Karpas-422 (cell line): ENCODE measurements around the gene IL6ST. TPM values are rescaled to one million over a fixed set of nuclear protein-coding genes. Genes with fewer than 3 reads are reported as not detected.

Experiments used
- DNase-seq: peaks from one replicate; pipeline ENCODE4 v3.0.0-alpha.2; 2015
- H2AFZ ChIP-seq: fragments of 200-600 bp; sonication (generic); 2 replicates; pipeline ENCODE4 v1.6.1; 2014; ENCODE audit warnings: antibody characterized with exemption, low read length, mixed read lengths
- H3K27ac ChIP-seq: fragments of 200-600 bp; sonication (generic); 2 replicates; pipeline ENCODE4 v1.5.1; 2014; ENCODE audit warnings: mild to moderate bottlenecking, low read length, moderate library complexity
- H3K27me3 ChIP-seq: fragments of 200-600 bp; sonication (generic); 2 replicates; pipeline ENCODE4 v1.6.1; 2014; ENCODE audit warnings: low read length, mixed read lengths
- H3K36me3 ChIP-seq: fragments of 200-600 bp; sonication (generic); 2 replicates; pipeline ENCODE4 v1.6.1; 2014; ENCODE audit warnings: low read length, mixed read lengths; ENCODE audit not compliant: insufficient read depth
- H3K4me1 ChIP-seq: fragments of 200-600 bp; sonication (generic); 2 replicates; pipeline ENCODE4 v1.6.1; 2014; ENCODE audit warnings: mild to moderate bottlenecking, low read length, mixed read lengths
- H3K4me2 ChIP-seq: fragments of 200-600 bp; sonication (generic); 2 replicates; pipeline ENCODE4 v1.6.1; 2014; ENCODE audit warnings: low read length, low read depth, mild to moderate bottlenecking; ENCODE audit not compliant: poor library complexity, severe bottlenecking
- H3K4me3 ChIP-seq: fragments of 200-600 bp; sonication (generic); 2 replicates; pipeline ENCODE4 v1.5.1; 2014; ENCODE audit warnings: mild to moderate bottlenecking, antibody characterized with exemption, low read length, mixed read lengths
- H3K79me2 ChIP-seq: fragments of 200-600 bp; sonication (generic); 2 replicates; pipeline ENCODE4 v1.6.1; 2014; ENCODE audit warnings: mild to moderate bottlenecking, low read length, mixed read lengths
- H3K9ac ChIP-seq: fragments of 200-600 bp; sonication (generic); 2 replicates; pipeline ENCODE4 v1.6.0; 2014; ENCODE audit warnings: low read length
- H3K9me2 ChIP-seq: fragments of 200-600 bp; sonication (generic), shearing (Covaris generic); replicated peaks from 2 replicates; pipeline ENCODE4 v1.6.0; 2014; ENCODE audit warnings: mild to moderate bottlenecking, low read length, moderate library complexity; ENCODE audit not compliant: insufficient read depth
- H3K9me3 ChIP-seq: fragments of 300-700, 200-600 bp; sonication (generic); 2 replicates; pipeline ENCODE4 v1.6.1; 2014; ENCODE audit warnings: low read length, mixed read lengths
- H4K20me1 ChIP-seq: fragments of 200-600 bp; sonication (generic); 2 replicates; pipeline ENCODE4 v1.6.1; 2014; ENCODE audit warnings: mild to moderate bottlenecking, antibody characterized with exemption, low read length, low read depth; ENCODE audit not compliant: insufficient read depth
- total RNA-seq: library from RNA; depleted of rRNA; stranded (reverse); fragments of >200 nt; shearing (Covaris generic); gene quantifications from 2 replicates; pipeline ENCODE4 v1.2.3, GENCODE V29; 2014; ENCODE audit warnings: low replicate concordance

Gene IL6ST
- total RNA-seq, 1 experiment from 2014 or later = 1.5 TPM

GRCh38 chr5:55927861-55928655 lies 66.7 kb downstream of the IL6ST start:
- Histone ChIP-seq H3K9me2 (no peaks in the 10 kb centered on the region), H3K4me1 (no peaks in the 10 kb centered on the region), H3K27ac (no peak overlapping the region), H2AFZ (no peak overlapping the region), H4K20me1 (no peaks in the 10 kb centered on the region), H3K36me3 (no peaks in the 10 kb centered on the region), H3K27me3 (no peaks in the 10 kb centered on the region), H3K9ac (no peak overlapping the region), H3K79me2 (no peaks in the 10 kb centered on the region), H3K4me3 (no peak overlapping the region), H3K4me2 (no peak overlapping the region), H3K9me3 (no peaks in the 10 kb centered on the region)
- DNase-seq = peak; percentile 16

GRCh38 chr5:55926476-55926875 lies 68.3 kb downstream of the IL6ST start:
- no peak overlapping the region for H2AFZ ChIP-seq
- no peaks in the 10 kb centered on the region for H3K9me2 ChIP-seq
- no peak overlapping the region for H3K9ac ChIP-seq
- no peaks in the 10 kb centered on the region for H3K79me2 ChIP-seq
- H3K4me1 ChIP-seq = no peaks in the 10 kb centered on the region
- no peak overlapping the region for H3K27ac ChIP-seq
- no peak overlapping the region for H3K4me2 ChIP-seq
- no peaks in the 10 kb centered on the region for H4K20me1 ChIP-seq
- peak; percentile 33 for DNase-seq
- no peaks in the 10 kb centered on the region for H3K27me3 ChIP-seq
- no peaks in the 10 kb centered on the region for H3K9me3 ChIP-seq
- no peak overlapping the region for H3K4me3 ChIP-seq
- no peaks in the 10 kb centered on the region for H3K36me3 ChIP-seq

GRCh38 chr5:55925712-55926111 lies 69.1 kb downstream of the IL6ST start:
- Histone ChIP-seq H3K79me2 (no peaks in the 10 kb centered on the region), H4K20me1 (no peaks in the 10 kb centered on the region), H3K4me2 (no peak overlapping the region), H3K27me3 (no peaks in the 10 kb centered on the region), H3K9ac (no peak overlapping the region), H3K4me3 (no peak overlapping the region), H3K27ac (no peak overlapping the region), H2AFZ (no peak overlapping the region), H3K9me2 (no peaks in the 10 kb centered on the region), H3K36me3 (no peaks in the 10 kb centered on the region), H3K4me1 (no peaks in the 10 kb centered on the region), H3K9me3 (no peaks in the 10 kb centered on the region)
- DNase-seq = no peak

- no peak overlapping the region for H3K4me3 ChIP-seq
- H4K20me1 ChIP-seq = no peaks in the 10 kb centered on the region
- H3K27me3 ChIP-seq = no peaks in the 10 kb centered on the region
- no peak overlapping the region for H3K4me2 ChIP-seq
- H3K4me1 ChIP-seq = no peaks in the 10 kb centered on the region
- peak; percentile 6 for DNase-seq
- H3K27ac ChIP-seq = no peak overlapping the region
- H3K9me2 ChIP-seq = no peaks in the 10 kb centered on the region
- no peaks in the 10 kb centered on the region for H3K36me3 ChIP-seq
- H3K9me3 ChIP-seq = no peaks in the 10 kb centered on the region
- H3K9ac ChIP-seq = no peak overlapping the region
- H3K79me2 ChIP-seq = no peaks in the 10 kb centered on the region
- no peak overlapping the region for H2AFZ ChIP-seq
These were observed 69.6 kb downstream of the IL6ST start for GRCh38 chr5:55925181-55925580.

- DNase-seq = peak; percentile 2
- Histone ChIP-seq H3K79me2 (no peaks in the 10 kb centered on the region), H3K27ac (no peak overlapping the region), H3K4me3 (no peak overlapping the region), H2AFZ (no peak overlapping the region), H3K4me2 (no peak overlapping the region), H3K4me1 (no peaks in the 10 kb centered on the region), H3K9ac (no peak overlapping the region), H3K9me3 (no peaks in the 10 kb centered on the region), H3K27me3 (no peaks in the 10 kb centered on the region), H3K9me2 (no peaks in the 10 kb centered on the region), H3K36me3 (no peaks in the 10 kb centered on the region), H4K20me1 (no peaks in the 10 kb centered on the region)
These were observed 70.0 kb downstream of the IL6ST start for GRCh38 chr5:55924744-55925143.

- Histone ChIP-seq H3K4me2 (no peak overlapping the region), H3K36me3 (no peaks in the 10 kb centered on the region), H3K9me3 (no peaks in the 10 kb centered on the region), H3K79me2 (no peaks in the 10 kb centered on the region), H3K4me3 (no peak overlapping the region), H3K9me2 (no peaks in the 10 kb centered on the region), H4K20me1 (no peaks in the 10 kb centered on the region), H3K9ac (no peak overlapping the region), H3K27ac (no peak overlapping the region), H3K27me3 (no peaks in the 10 kb centered on the region), H3K4me1 (no peaks in the 10 kb centered on the region), H2AFZ (no peak overlapping the region)
- peak; percentile 10 for DNase-seq
These were observed 70.8 kb downstream of the IL6ST start for GRCh38 chr5:55923865-55924500.

GRCh38 chr5:55923177-55923771 lies 71.5 kb downstream of the IL6ST start:
- Histone ChIP-seq H3K27ac (no peak overlapping the region), H3K9ac (no peak overlapping the region)

GRCh38 chr5:55921617-55922016 lies 73.1 kb downstream of the IL6ST start:
- H3K9me2 ChIP-seq = no peaks in the 10 kb centered on the region
- H3K36me3 ChIP-seq = no peaks in the 10 kb centered on the region
- no peak overlapping the region for H3K4me3 ChIP-seq
- H3K4me2 ChIP-seq = no peak overlapping the region
- no peaks in the 10 kb centered on the region for H3K79me2 ChIP-seq
- no peaks in the 10 kb centered on the region for H3K27me3 ChIP-seq
- H2AFZ ChIP-seq = no peak overlapping the region
- H3K9me3 ChIP-seq = no peaks in the 10 kb centered on the region
- no peak for DNase-seq
- no peaks in the 10 kb centered on the region for H4K20me1 ChIP-seq
- H3K4me1 ChIP-seq = no peaks in the 10 kb centered on the region
- no peak overlapping the region for H3K27ac ChIP-seq
- no peak overlapping the region for H3K9ac ChIP-seq

More at GRCh38 chr5:55923177-55923771, 71.5 kb downstream of the IL6ST start:
- Histone ChIP-seq H2AFZ (no peak overlapping the region), H3K27me3 (no peaks in the 10 kb centered on the region), H3K4me2 (no peak overlapping the region), H3K79me2 (no peaks in the 10 kb centered on the region), H3K36me3 (no peaks in the 10 kb centered on the region), H3K9me2 (no peaks in the 10 kb centered on the region), H4K20me1 (no peaks in the 10 kb centered on the region), H3K4me3 (no peak overlapping the region), H3K4me1 (no peaks in the 10 kb centered on the region), H3K9me3 (no peaks in the 10 kb centered on the region)
- no peak for DNase-seq
